Stimulated activated naive CD8-positive, alpha-beta T cell treated with anti-CD3 and anti-CD28 coated beads, Interleukin-15, amount 100 ng/mL, for 72 hours (primary cell): Measurements from ENCODE around the gene OR5D16.
"Not testable (repeated sequence)": the region's sequence is repeated elsewhere in the genome, so short reads cannot be mapped to it uniquely, and the experiment has no call there.

Experiments
- ATAC-seq: fragments of 150-1000 bp; cut with Tn5 transposase; 2 replicates; pipeline ENCODE4 v1.10.0; 2021; ENCODE audit warnings: mild to moderate bottlenecking, moderate library complexity
- DNase-seq, 2 donors: peaks; one replicate each; pipeline ENCODE4 v3.0.0; 2021 to 2022
- H3K27ac Mint-ChIP-seq, 2 donors: one replicate each; pipeline ENCODE4 v1.8.0; 2022; ENCODE audit warnings: mild to moderate bottlenecking in 2 of 2, mixed read lengths in 2 of 2, moderate library complexity in 2 of 2
- H3K27me3 Mint-ChIP-seq: one replicate; pipeline ENCODE4 v1.8.0; 2022; ENCODE audit warnings: mixed read lengths
- H3K4me1 Mint-ChIP-seq: one replicate; pipeline ENCODE4 v1.8.0; 2022; ENCODE audit warnings: mild to moderate bottlenecking, mixed read lengths
- H3K4me3 Mint-ChIP-seq, 2 donors: one replicate each; pipeline ENCODE4 v1.8.0; 2022; ENCODE audit warnings: mild to moderate bottlenecking in 2 of 2, mixed read lengths in 2 of 2, moderate library complexity in 1 of 2
- H3K9me3 Mint-ChIP-seq, 2 donors: one replicate each; pipeline ENCODE4 v1.8.0; 2022; ENCODE audit warnings: mixed read lengths in 2 of 2

OR5D16 gene

DNA sequence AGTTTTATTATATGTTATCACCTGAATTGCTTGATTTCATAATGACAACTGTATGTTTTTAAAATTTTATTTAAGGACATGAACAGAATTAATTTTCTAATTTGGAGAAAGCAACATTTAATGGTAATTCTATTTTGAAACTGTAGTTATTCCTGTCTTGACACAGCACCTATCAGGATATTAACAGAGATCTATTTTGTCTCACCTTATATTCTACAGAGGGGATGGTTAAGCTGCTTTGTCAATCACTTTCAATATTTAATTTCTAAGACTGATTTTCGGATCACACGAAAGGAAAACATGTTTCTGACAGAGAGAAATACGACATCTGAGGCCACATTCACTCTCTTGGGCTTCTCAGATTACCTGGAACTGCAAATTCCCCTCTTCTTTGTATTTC lies at the start of gene OR5D16:
OR5D16 (plus strand) TSS at position 301 of the 400 bp plus-strand sequence; CDS start at position 301, 0 bp downstream.
- Mint-ChIP-seq H3K9me3 (peaks cover 9 to 21% of the 10 kb centered on the region in 2 donors), H3K27ac (no peak within 1 kb of the TSS), H3K4me3 (no peak within 1 kb of the TSS), H3K27me3 (no peaks in the 10 kb centered on the region), H3K4me1 (no peaks in the 10 kb centered on the region)
- no peak for ATAC-seq
- no peak for DNase-seq

DNA sequence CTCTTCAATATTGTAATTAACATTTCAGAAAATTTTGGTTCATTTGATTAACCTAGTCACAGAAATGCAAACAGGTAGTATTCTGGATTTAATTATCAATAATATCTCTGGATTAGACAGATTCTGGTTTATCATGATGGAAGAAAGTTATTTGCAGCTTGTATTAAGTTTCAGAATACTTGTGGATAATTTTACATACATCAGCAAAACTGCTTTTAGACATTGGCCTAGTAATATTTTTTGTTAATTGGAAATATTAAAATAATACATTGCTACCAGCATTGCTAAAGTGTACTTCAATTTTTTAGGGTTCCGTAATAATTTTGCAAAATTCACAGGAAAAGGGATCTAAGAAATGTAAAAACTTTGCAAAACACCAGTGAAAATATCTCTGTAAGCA lies 46.9 kb upstream of the OR5D16 start:
- no peak overlapping the region for H3K4me3 Mint-ChIP-seq
- no peaks in the 10 kb centered on the region for H3K27me3 Mint-ChIP-seq
- no peaks in the 10 kb centered on the region for H3K4me1 Mint-ChIP-seq
- H3K9me3 Mint-ChIP-seq, result peaks cover 20 to 25% of the 10 kb centered on the region in 2 donors
- DNase-seq (no peak), ATAC-seq (no peak)
- H3K27ac Mint-ChIP-seq, result no peak overlapping the region

DNA sequence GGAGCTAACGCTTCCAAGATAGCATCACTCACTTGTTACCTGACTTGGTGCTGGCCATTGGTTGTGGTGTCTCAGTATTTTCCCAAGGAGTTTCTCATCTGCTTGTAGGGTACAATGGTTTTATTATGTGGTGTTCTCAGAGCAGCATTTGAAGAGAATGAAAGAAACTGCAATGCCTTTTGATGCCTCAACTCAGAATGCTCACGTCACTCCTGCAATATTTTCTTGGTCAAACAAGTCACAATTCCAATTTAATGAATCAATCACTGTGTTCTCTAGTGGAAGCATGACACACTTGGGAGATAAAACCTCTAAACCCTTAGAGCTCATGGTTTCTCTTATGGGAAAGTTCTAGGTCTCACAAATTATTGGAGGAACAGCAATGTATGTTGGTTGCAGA lies 45.2 kb upstream of the OR5D16 start:
- no peak for DNase-seq
- Mint-ChIP-seq H3K4me3 (no peak overlapping the region), H3K4me1 (no peaks in the 10 kb centered on the region), H3K27ac (no peak overlapping the region), H3K9me3 (peaks cover 12 to 13% of the 10 kb centered on the region in 2 donors), H3K27me3 (no peaks in the 10 kb centered on the region)
- ATAC-seq, result no peak

DNA sequence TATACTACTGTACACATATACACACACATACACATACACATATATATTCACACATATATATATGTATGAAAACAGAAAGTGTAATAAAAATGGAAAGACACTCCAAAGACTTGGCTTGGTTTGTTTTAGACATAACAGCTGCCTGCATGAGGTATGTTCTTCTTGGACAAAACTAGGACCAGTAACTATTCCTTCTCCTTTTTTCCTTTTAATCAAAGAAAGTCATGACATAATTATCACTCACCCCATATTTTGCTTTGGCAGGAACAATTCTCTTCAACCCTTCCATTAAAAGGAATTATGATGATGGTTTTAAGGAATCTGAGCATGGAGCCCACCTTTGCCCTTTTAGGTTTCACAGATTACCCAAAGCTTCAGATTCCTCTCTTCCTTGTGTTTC lies 43.3 kb upstream of the OR5D16 start, which contains the start of gene OR5D14:
OR5D14 (plus strand) TSS at position 301 of the 400 bp plus-strand sequence; CDS start at position 301, 0 bp downstream.
- no peak for DNase-seq
- Mint-ChIP-seq H3K27me3 (no peaks in the 10 kb centered on the region), H3K4me1 (no peaks in the 10 kb centered on the region), H3K4me3 (no peak within 1 kb of the TSS), H3K27ac (no peak within 1 kb of the TSS), H3K9me3 (peaks cover 17 to 20% of the 10 kb centered on the region in 2 donors)
- ATAC-seq, result no peak

DNA sequence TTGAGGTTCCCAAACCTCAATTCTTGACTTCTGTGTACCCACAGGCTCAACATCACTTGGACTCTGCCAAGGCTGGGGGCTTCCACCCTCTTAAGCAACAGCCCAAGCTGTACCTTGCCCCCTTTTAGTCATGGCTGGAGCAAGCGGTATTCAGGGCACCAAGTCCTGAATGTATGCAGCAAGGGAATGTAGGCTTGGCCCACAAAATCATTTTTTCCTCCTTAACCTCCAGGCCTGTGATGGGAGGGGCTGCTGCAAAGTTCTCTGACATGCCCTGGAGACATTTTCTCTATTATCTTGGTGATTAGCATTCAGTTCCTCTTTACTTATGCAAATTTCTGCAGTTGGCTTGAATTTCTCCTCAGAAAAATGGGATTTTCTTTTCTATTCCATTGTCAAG lies 32.3 kb upstream of the OR5D16 start:
- Mint-ChIP-seq H3K4me1 (no peaks in the 10 kb centered on the region), H3K27me3 (no peaks in the 10 kb centered on the region), H3K27ac (no peak overlapping the region), H3K4me3 (no peak overlapping the region), H3K9me3 (peaks cover 32 to 35% of the 10 kb centered on the region in 2 donors)
- ATAC-seq, result no peak
- DNase-seq, result no peak

DNA sequence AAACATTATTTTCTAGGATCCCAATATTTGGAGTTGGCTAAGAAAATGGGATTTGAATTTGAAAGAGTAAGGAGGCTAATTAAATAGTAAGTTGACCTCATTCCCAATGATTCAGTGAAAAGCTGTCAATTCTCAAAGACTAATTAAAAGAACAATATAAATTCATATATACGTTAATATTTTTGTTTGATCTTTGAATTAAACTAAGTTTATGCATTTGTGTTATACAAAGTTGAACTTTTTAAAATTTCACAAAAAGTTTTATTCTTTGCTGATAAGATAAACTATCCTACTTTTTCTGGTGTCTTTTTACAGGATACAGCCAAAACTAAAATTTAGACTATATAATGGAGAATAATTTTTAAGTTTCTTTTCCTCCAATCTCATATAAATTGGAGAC lies 27.5 kb upstream of the OR5D16 start, which contains the start of gene OR5L1:
OR5L1 (plus strand) TSS at position 301 of the 400 bp plus-strand sequence. CDS start 100 bp downstream, outside the sequence.
- H3K9me3 Mint-ChIP-seq, result peaks cover 17 to 35% of the 10 kb centered on the region in 2 donors
- DNase-seq, result no peak

DNA sequence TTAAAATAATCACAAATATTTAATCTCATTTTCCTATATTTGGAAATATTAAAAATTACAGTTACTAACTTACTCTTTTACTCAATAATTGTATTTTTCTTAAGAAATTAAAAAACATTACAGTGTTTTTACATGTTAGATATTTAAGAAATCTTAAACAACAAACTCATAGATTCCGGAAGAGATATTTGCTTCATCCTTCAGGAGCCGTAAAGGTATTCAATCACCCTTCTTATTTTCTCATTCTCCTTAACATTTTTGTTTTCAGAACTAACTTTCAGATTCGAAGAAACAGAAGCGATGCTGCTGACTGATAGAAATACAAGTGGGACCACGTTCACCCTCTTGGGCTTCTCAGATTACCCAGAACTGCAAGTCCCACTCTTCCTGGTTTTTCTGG lies 19.2 kb upstream of the OR5D16 start, which contains the start of gene OR5D18:
OR5D18 (plus strand) TSS at position 301 of the 400 bp plus-strand sequence; CDS start at position 301, 0 bp downstream.
- no peaks in the 10 kb centered on the region for H3K4me1 Mint-ChIP-seq
- ATAC-seq, result no peak
- no peak within 1 kb of the TSS for H3K4me3 Mint-ChIP-seq
- no peaks in the 10 kb centered on the region for H3K27me3 Mint-ChIP-seq
- no peak within 1 kb of the TSS for H3K27ac Mint-ChIP-seq
- no peak for DNase-seq
- H3K9me3 Mint-ChIP-seq, result peaks cover 9 to 31% of the 10 kb centered on the region in 2 donors

More for the DNA sequence above, 27.5 kb upstream of the OR5D16 start, which contains the start of gene OR5L1:
- Mint-ChIP-seq H3K4me1 (no peaks in the 10 kb centered on the region), H3K27me3 (no peaks in the 10 kb centered on the region), H3K4me3 (no peak within 1 kb of the TSS), H3K27ac (no peak within 1 kb of the TSS)
- no peak for ATAC-seq

DNA sequence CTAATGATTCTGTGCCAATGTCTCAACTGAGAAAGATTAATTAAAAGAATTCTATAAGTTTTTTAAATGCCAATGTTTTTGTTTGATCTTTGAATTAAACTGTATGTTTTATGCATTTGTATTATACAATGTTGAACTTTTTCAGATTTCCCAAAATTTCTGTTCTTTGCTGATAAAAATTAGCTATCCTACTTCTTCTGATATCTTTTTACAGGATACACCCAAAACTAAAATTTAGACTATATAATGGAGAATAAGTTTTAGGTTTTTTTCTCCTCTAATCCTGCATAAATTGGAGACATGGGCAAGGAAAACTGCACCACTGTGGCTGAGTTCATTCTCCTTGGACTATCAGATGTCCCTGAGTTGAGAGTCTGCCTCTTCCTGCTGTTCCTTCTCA lies 11.6 kb upstream of the OR5D16 start, which contains the start of gene OR5L2:
OR5L2 (plus strand) TSS at position 301 of the 400 bp plus-strand sequence; CDS start at position 301, 0 bp downstream.
- ATAC-seq (no peak), DNase-seq (no peak)
- no peak within 1 kb of the TSS for H3K27ac Mint-ChIP-seq
- H3K4me3 Mint-ChIP-seq, result no peak within 1 kb of the TSS
- no peaks in the 10 kb centered on the region for H3K27me3 Mint-ChIP-seq
- H3K9me3 Mint-ChIP-seq, result peaks cover 9 to 25% of the 10 kb centered on the region in 2 donors
- H3K4me1 Mint-ChIP-seq, result no peaks in the 10 kb centered on the region

DNA sequence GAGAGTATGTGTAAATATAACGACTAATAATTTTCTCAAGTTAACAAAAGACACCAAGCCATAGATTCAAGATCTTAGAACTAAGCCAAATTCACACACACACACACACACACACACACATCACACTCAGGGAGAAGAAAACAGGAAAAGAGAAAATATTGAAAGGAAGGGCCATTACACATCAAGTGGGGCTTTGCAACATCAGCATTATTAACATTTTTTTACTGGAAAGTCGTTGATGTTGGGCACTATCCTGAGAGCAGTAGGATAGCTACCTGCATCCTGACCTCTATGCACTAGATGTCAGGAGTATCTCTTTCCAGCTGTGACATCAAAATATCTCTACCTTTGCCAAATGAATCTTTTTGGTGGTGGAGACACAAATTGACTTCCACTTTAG lies 8.9 kb downstream of the OR5D16 start:
- H3K27me3 Mint-ChIP-seq, result no peaks in the 10 kb centered on the region
- no peak overlapping the region for H3K4me3 Mint-ChIP-seq
- DNase-seq, result no peak
- no peaks in the 10 kb centered on the region for H3K9me3 Mint-ChIP-seq
- ATAC-seq, result no peak
- no peaks in the 10 kb centered on the region for H3K4me1 Mint-ChIP-seq
- no peak overlapping the region for H3K27ac Mint-ChIP-seq

DNA sequence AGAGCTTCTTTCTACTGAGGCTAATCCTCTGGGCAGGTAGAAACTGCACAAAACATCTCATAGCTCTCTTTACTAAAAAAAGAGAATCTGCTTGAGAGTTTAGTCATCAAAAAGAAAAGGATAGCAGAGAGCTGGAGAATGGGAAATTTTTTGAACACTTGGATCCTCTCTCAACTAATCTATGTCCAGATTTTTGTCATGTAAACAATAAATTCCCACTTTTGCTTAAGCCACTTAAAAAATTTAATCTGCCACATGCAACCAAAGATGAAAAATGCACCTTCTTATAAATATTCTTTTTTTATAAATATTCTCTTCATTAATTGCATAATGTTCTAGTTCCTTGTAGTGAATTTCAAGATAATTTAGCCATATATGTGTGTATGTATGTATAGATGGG lies 10.5 kb downstream of the OR5D16 start:
- H3K27ac Mint-ChIP-seq, result no peak overlapping the region
- no peak overlapping the region for H3K4me3 Mint-ChIP-seq
- no peaks in the 10 kb centered on the region for H3K4me1 Mint-ChIP-seq
- no peak for DNase-seq
- no peaks in the 10 kb centered on the region for H3K27me3 Mint-ChIP-seq
- H3K9me3 Mint-ChIP-seq, result peaks cover 9 to 10% of the 10 kb centered on the region in 2 donors
- ATAC-seq, result no peak

DNA sequence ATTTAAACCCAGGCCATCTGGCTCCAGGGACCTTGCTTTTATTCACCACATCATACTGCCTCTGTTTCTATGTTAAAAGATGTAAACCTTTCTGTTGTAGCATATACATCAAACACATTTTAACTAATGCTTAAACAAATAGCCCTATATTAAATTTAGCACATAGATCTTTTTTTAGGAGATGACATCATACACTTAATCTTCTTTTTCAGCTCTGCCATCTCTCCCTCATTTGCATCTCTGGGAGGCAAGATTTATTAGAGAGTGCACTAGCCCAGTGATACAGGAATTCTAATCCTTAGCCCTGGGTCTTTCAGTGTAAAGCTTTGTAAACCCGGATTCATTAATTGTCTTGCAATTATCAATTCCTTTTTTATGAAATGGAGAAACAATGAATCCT lies 13.6 kb downstream of the OR5D16 start:
- no peak overlapping the region for H3K4me3 Mint-ChIP-seq
- no peaks in the 10 kb centered on the region for H3K27me3 Mint-ChIP-seq
- H3K27ac Mint-ChIP-seq, result no peak overlapping the region
- DNase-seq (no peak), ATAC-seq (no peak)
- peaks cover 18% of the 10 kb centered on the region in 2 donors for H3K9me3 Mint-ChIP-seq
- H3K4me1 Mint-ChIP-seq, result no peaks in the 10 kb centered on the region

DNA sequence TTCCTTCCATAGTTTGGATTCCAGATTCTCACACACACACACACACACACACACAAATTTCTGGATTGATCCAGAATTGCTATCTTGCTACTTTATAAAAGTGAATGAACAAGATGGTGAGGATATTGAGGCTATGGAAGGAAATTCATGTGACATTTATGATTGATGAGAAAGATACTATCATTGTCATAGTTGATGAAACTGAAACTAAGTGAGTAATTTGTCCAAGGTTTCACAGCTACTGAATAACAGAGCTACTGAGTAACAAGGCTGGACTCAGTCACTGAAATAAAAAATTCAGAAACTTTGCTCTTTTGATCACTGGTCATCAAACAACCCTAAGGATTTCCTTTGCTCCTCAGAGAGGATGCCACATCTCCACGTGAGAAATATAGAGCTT lies 16.2 kb downstream of the OR5D16 start:
- H3K4me1 Mint-ChIP-seq, result no peaks in the 10 kb centered on the region
- ATAC-seq (no peak), DNase-seq (no peak)
- no peak overlapping the region for H3K4me3 Mint-ChIP-seq
- H3K27ac Mint-ChIP-seq, result no peak overlapping the region
- H3K27me3 Mint-ChIP-seq, result no peaks in the 10 kb centered on the region
- peaks cover 18 to 23% of the 10 kb centered on the region in 2 donors for H3K9me3 Mint-ChIP-seq

DNA sequence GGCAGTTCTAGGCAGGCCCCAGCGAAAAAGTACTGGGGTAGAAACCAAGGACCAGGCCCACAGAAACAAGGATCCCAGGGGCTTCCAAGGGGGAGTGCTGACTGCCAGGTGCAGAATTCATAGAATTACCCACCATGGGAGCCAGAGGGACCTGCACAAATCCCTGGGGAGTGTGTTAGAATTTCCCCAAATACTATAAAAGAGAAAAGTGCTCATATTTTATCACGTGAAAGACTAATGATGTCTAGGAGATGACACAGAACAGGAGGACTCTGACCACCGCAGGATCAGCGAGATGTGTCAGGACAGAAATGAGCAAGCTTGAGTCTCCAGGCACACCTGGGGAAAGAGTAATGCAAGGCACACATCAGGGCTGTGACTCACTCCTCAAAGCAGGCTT lies 28.8 kb downstream of the OR5D16 start:
- H3K4me1 Mint-ChIP-seq, ATAC-seq, H3K9me3 Mint-ChIP-seq, H3K4me3 Mint-ChIP-seq, H3K27me3 Mint-ChIP-seq, DNase-seq: not testable (repeated sequence)
- H3K27ac Mint-ChIP-seq, result peak overlapping the region in 1 of 2 donors; percentile 71

DNA sequence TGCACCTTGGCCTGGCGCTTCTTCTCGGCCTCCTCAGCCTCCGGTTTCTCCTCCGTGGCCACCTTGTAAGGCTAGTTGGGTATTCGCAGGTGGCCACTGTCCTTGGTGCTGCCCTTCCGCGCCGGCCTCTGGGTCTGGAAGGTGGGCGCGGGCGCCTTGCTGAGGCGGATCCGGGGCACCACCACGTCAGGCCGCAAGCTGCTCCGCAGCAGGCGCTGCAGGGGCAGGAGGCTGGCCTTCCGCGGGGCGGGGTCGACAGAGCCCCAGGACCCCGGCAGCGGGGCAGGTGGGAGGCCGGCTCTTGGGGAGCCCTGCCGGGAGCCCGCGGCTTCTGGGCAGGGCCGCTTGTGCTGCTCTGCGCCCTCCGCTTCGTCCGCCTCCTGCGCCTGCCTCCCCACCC lies 34.2 kb downstream of the OR5D16 start:
- H3K4me1 Mint-ChIP-seq, ATAC-seq, DNase-seq, H3K27me3 Mint-ChIP-seq, H3K4me3 Mint-ChIP-seq, H3K27ac Mint-ChIP-seq: not testable (repeated sequence)
- peaks cover 0 to 11% of the 10 kb centered on the region in 2 donors for H3K9me3 Mint-ChIP-seq

DNA sequence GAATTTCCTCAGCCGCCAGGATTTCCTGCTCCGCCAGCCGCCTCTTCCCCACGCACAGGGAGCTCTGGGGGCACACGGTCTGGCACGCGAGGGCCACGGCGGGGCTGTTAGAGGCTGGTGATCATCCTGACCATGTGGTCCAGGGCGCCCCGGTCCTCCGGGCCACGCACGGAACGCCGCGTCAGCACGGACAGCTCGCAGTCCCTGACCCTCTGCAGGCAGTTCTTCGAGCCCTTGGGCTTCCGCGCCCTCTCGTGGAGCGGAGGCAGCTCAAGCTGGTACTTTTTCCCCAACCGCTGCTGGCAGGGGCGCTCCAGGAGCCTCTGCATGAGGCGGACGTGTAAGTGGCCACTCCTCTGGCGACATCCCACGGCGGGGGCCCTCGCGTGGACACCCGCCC lies 34.6 kb downstream of the OR5D16 start:
- not testable (repeated sequence) for H3K27me3 Mint-ChIP-seq, ATAC-seq, H3K27ac Mint-ChIP-seq, H3K4me3 Mint-ChIP-seq, H3K4me1 Mint-ChIP-seq, DNase-seq
- H3K9me3 Mint-ChIP-seq, result peaks cover 0 to 11% of the 10 kb centered on the region in 2 donors

DNA sequence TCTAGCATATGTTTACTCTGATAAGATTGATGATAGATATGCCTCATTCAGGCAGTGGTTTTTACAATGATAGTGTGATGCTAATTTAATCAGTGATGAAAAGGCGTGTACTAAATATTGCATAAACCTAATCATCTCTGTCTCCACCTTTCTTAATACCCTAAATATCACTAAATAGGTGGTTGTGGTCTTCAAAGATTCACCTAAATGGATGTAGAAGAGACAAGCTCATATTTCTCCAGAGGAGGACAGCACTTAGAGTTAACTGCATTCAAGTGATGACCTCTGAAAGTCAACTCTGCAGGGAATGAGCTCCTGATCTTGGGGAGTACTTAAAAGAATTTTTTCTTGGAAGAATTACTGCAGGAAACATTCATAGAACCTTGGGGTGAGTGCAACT lies 44.4 kb downstream of the OR5D16 start, which contains the start of gene TRIM51:
TRIM51 (plus strand) TSS at position 301 of the 400 bp plus-strand sequence. CDS start 2,132 bp downstream, outside the sequence.
- not testable (repeated sequence) for DNase-seq, H3K27me3 Mint-ChIP-seq, ATAC-seq, H3K27ac Mint-ChIP-seq, H3K9me3 Mint-ChIP-seq, H3K4me3 Mint-ChIP-seq, H3K4me1 Mint-ChIP-seq

DNA sequence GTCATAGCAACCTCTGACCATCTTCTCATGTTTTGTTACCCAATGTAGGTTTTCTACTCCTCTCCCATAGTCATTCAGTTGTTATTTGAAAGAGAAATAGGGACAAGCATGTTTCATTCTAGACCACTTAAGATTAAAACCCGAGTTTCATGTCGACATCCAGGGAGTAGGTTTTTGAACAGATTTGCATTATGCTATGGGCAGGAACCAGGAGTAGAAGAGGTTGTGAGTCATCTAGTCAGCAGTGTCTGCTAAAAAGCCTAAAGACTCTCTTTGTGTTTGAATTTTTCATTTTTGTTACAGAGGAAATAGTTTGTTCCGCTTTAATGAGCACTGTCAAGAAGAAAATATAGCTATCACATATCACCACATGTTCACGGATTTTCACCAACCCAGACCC lies 46.4 kb downstream of the OR5D16 start:
- H3K27me3 Mint-ChIP-seq, DNase-seq, H3K27ac Mint-ChIP-seq, H3K9me3 Mint-ChIP-seq, H3K4me1 Mint-ChIP-seq, ATAC-seq, H3K4me3 Mint-ChIP-seq: not testable (repeated sequence)
